WTC11 (cell line): ENCODE data around the gene EYS. TPM values are rescaled to one million over a fixed set of nuclear protein-coding genes. Genes with fewer than 3 reads are reported as not detected.

ENCODE experiments used
- ATAC-seq: fragments of 200-7000 bp; cut with Tn5 transposase; 2 replicates; pipeline ENCODE4 v1.10.0; 2021; ENCODE audit warnings: mild to moderate bottlenecking, moderate library complexity
- CTCF ChIA-PET: fragments of 300-600 bp; sonication (Branson Sonifier 250); formaldehyde crosslinking; loops from one replicate; lab custom pipeline; 2021; ENCODE audit warnings: antibody characterized with exemption; lab: Charles Lee
- POLR2A ChIA-PET: fragments of 350-600 bp; sonication (Branson Sonifier 250); formaldehyde crosslinking; loops from one replicate; lab custom pipeline; 2021; ENCODE audit warnings: antibody characterized with exemption; lab: Charles Lee
- DNase-seq: peaks from one replicate; pipeline ENCODE4 v3.0.0; 2021; ENCODE audit warnings: low spot score
- H3K27ac Mint-ChIP-seq: 2 replicates; pipeline ENCODE4 v1.8.0; 2021; ENCODE audit warnings: mixed read lengths
- H3K27me3 Mint-ChIP-seq: 2 replicates; pipeline ENCODE4 v1.8.0; 2021; ENCODE audit warnings: low read depth, mild to moderate bottlenecking, moderate library complexity, mixed read lengths
- H3K36me3 Mint-ChIP-seq: 2 replicates; pipeline ENCODE4 v1.8.0; 2021; ENCODE audit warnings: mixed read lengths
- H3K4me1 Mint-ChIP-seq: 2 replicates; pipeline ENCODE4 v1.8.0; 2022; ENCODE audit warnings: mixed read lengths
- H3K4me3 Mint-ChIP-seq: 2 replicates; pipeline ENCODE4 v1.8.0; 2021; ENCODE audit warnings: mild to moderate bottlenecking, moderate library complexity, mixed read lengths
- H3K9me3 Mint-ChIP-seq: 2 replicates; pipeline ENCODE4 v1.8.0; 2021; ENCODE audit warnings: mixed read lengths
- ATF3 ChIP-seq: sonication (generic); formaldehyde crosslinking; conservative IDR thresholded peaks from 2 replicates; pipeline ENCODE4 v1.8.1; 2022; ENCODE audit warnings: mild to moderate bottlenecking, missing genetic modification reagents
- CTCF ChIP-seq: fragments of 200-600 bp; IDR thresholded peaks from 2 replicates; pipeline ENCODE4 v1.8.0; 2022; ENCODE audit warnings: antibody characterized with exemption
- ESRRA ChIP-seq: sonication (generic); formaldehyde crosslinking; IDR thresholded peaks from 2 replicates; pipeline ENCODE4 v1.8.1; 2022; ENCODE audit warnings: mild to moderate bottlenecking, missing genetic modification reagents, borderline replicate concordance
- ETV6 ChIP-seq: sonication (generic); formaldehyde crosslinking; IDR thresholded peaks from 2 replicates; pipeline ENCODE4 v1.8.1; 2022; ENCODE audit warnings: mild to moderate bottlenecking, missing genetic modification reagents
- FOXP1 ChIP-seq: sonication (generic); formaldehyde crosslinking; IDR thresholded peaks from 2 replicates; pipeline ENCODE4 v1.8.0; 2022; ENCODE audit warnings: missing genetic modification reagents, mild to moderate bottlenecking, moderate library complexity, borderline replicate concordance
- GABPB1 ChIP-seq: sonication (generic); formaldehyde crosslinking; IDR thresholded peaks from 2 replicates; pipeline ENCODE4 v1.8.1; 2023; ENCODE audit warnings: mild to moderate bottlenecking, missing genetic modification reagents
- JAZF1 ChIP-seq: fragments of 250-450 bp; sonication (Bioruptor Pico); IDR thresholded peaks from 2 replicates; pipeline ENCODE4 v1.9.0; 2021; ENCODE audit warnings: moderate library complexity, mild to moderate bottlenecking, inconsistent platforms
- KAT7 ChIP-seq: sonication (generic); formaldehyde crosslinking; IDR thresholded peaks from 2 replicates; pipeline ENCODE4 v1.8.1; 2023; ENCODE audit warnings: missing genetic modification reagents, mild to moderate bottlenecking, borderline replicate concordance
- MXD4 ChIP-seq: fragments of 250-450 bp; sonication (Bioruptor Pico); IDR thresholded peaks from 2 replicates; pipeline ENCODE4 v1.8.0; 2021; ENCODE audit warnings: mild to moderate bottlenecking, moderate library complexity, borderline replicate concordance
- NFE2L1 ChIP-seq: sonication (generic); formaldehyde crosslinking; IDR thresholded peaks from 2 replicates; pipeline ENCODE4 v1.8.1; 2023; ENCODE audit warnings: missing genetic modification reagents
- RELA ChIP-seq: sonication (generic); formaldehyde crosslinking; IDR thresholded peaks from 2 replicates; pipeline ENCODE4 v1.8.1; 2022; ENCODE audit warnings: missing genetic modification reagents, mild to moderate bottlenecking, borderline replicate concordance
- ZNF219 ChIP-seq: sonication (generic); formaldehyde crosslinking; IDR thresholded peaks from 2 replicates; pipeline ENCODE4 v1.8.0; 2023; ENCODE audit warnings: missing genetic modification reagents, mild to moderate bottlenecking, borderline replicate concordance
- ZNF232 ChIP-seq: sonication (generic); formaldehyde crosslinking; IDR thresholded peaks from 2 replicates; pipeline ENCODE4 v1.8.0; 2022; ENCODE audit warnings: mild to moderate bottlenecking, missing genetic modification reagents
- ZNF396 ChIP-seq: fragments of 250-450 bp; sonication (Bioruptor Pico); IDR thresholded peaks from 2 replicates; pipeline ENCODE4 v1.8.0; 2021; ENCODE audit warnings: mild to moderate bottlenecking, moderate library complexity, borderline replicate concordance
- ZNF416 ChIP-seq: fragments of 250-450 bp; sonication (Bioruptor Pico); IDR thresholded peaks from 2 replicates; pipeline ENCODE4 v1.9.0; 2021; ENCODE audit warnings: mild to moderate bottlenecking, inconsistent platforms
- ZNF512 ChIP-seq: sonication (generic); formaldehyde crosslinking; IDR thresholded peaks from 2 replicates; pipeline ENCODE4 v1.8.1; 2022; ENCODE audit warnings: missing genetic modification reagents, borderline replicate concordance
- total RNA-seq: library from RNA; stranded (reverse); gene quantifications from 3 replicates; pipeline ENCODE4 v1.2.3, GENCODE V29; 2021
- TF ChIP-seq, protein P1 (sequence below): sonication (generic); formaldehyde crosslinking; IDR thresholded peaks from 2 replicates; pipeline ENCODE4 v1.8.1; 2022; ENCODE audit warnings: low read depth, mild to moderate bottlenecking, moderate library complexity, missing genetic modification reagents, borderline replicate concordance
- TF ChIP-seq, protein P2 (sequence below): sonication (generic); formaldehyde crosslinking; IDR thresholded peaks from 2 replicates; pipeline ENCODE4 v1.8.0; 2022; ENCODE audit warnings: mild to moderate bottlenecking, missing genetic modification reagents
- TF ChIP-seq, protein P3 (sequence below): sonication (generic); formaldehyde crosslinking; IDR thresholded peaks from 2 replicates; pipeline ENCODE4 v1.8.0; 2023; ENCODE audit warnings: missing genetic modification reagents
- TF ChIP-seq, protein P4 (sequence below): sonication (generic); formaldehyde crosslinking; IDR thresholded peaks from 2 replicates; pipeline ENCODE4 v1.8.0; 2022; ENCODE audit warnings: mild to moderate bottlenecking, missing genetic modification reagents
- TF ChIP-seq, protein P5 (sequence below): fragments of 250-450 bp; sonication (Bioruptor Pico); IDR thresholded peaks from 2 replicates; pipeline ENCODE4 v1.9.0; 2021; ENCODE audit warnings: mild to moderate bottlenecking, borderline replicate concordance

Gene EYS
- total RNA-seq, 1 experiment from 2014 or later, result not detected

DNA sequence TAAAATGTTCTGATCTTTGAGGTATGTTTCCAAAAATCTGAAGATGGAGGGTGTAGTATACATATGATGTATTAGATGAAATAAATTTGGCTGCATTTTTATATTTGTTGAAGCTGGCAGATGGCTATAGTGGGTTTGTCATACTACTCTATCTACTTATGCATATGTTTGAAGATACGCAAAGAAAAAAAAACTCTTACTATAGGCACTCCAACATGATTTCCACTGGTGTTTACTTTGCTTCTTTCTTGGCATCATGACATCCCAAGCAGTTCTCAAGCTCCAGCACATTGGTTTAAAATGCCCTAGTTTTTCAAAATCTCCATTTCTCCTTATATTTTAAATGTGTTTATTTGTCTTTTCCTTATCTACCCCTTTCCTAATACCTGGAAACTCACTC, 1359.6 kb downstream of the EYS start (continued):
- TF ChIP-seq ZNF232 (CRISPR knock-in tag), result no peak

- no peak overlapping the region for H3K4me3 Mint-ChIP-seq
- peaks cover 12% of the 10 kb centered on the region for H3K4me1 Mint-ChIP-seq
- no peak for DNase-seq
- H3K36me3 Mint-ChIP-seq, result peaks cover 49% of the 10 kb centered on the region
- CTCF ChIA-PET, result no interaction called here
- TF ChIP-seq ETV6 (CRISPR knock-in tag) (no peak), ESRRA (CRISPR knock-in tag) (no peak), ATF3 (no peak), RELA (CRISPR knock-in tag) (no peak), MXD4 (CRISPR knock-in tag) (no peak), ZNF219 (CRISPR knock-in tag) (no peak), KAT7 (CRISPR knock-in tag) (no peak), GABPB1 (CRISPR knock-in tag) (no peak), ZNF416 (CRISPR knock-in tag) (no peak), NFE2L1 (CRISPR knock-in tag) (no peak), FOXP1 (no peak), ZNF396 (CRISPR knock-in tag) (no peak), ZNF232 (CRISPR knock-in tag) (no peak)
- TF ChIP-seq, protein P1, sequence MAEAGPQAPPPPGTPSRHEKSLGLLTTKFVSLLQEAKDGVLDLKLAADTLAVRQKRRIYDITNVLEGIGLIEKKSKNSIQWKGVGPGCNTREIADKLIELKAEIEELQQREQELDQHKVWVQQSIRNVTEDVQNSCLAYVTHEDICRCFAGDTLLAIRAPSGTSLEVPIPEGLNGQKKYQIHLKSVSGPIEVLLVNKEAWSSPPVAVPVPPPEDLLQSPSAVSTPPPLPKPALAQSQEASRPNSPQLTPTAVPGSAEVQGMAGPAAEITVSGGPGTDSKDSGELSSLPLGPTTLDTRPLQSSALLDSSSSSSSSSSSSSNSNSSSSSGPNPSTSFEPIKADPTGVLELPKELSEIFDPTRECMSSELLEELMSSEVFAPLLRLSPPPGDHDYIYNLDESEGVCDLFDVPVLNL, result no peak
- TF ChIP-seq, protein P2, sequence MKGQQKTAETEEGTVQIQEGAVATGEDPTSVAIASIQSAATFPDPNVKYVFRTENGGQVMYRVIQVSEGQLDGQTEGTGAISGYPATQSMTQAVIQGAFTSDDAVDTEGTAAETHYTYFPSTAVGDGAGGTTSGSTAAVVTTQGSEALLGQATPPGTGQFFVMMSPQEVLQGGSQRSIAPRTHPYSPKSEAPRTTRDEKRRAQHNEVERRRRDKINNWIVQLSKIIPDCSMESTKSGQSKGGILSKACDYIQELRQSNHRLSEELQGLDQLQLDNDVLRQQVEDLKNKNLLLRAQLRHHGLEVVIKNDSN (CRISPR knock-in tag), result no peak
- TF ChIP-seq, protein P3, sequence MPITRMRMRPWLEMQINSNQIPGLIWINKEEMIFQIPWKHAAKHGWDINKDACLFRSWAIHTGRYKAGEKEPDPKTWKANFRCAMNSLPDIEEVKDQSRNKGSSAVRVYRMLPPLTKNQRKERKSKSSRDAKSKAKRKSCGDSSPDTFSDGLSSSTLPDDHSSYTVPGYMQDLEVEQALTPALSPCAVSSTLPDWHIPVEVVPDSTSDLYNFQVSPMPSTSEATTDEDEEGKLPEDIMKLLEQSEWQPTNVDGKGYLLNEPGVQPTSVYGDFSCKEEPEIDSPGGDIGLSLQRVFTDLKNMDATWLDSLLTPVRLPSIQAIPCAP, result no peak
- H3K9me3 Mint-ChIP-seq, result peaks cover 78% of the 10 kb centered on the region
- POLR2A ChIA-PET, result no interaction called here
- ATAC-seq, result no peak
- peaks cover 4% of the 10 kb centered on the region; the same call in 1 of the 2 replicates for H3K27me3 Mint-ChIP-seq
- H3K27ac Mint-ChIP-seq, result no peak overlapping the region
Observed at GRCh38 chr6:64335195-64335594, 1371.8 kb downstream of the EYS start.

GRCh38 chr6:64334636-64335035, 1372.4 kb downstream of the EYS start:
- peaks cover 73% of the 10 kb centered on the region for H3K9me3 Mint-ChIP-seq
- ATAC-seq (no peak), DNase-seq (no peak)
- POLR2A ChIA-PET, result no interaction called here
- peaks cover 4% of the 10 kb centered on the region; the same call in 1 of the 2 replicates for H3K27me3 Mint-ChIP-seq
- CTCF ChIA-PET, result no interaction called here
- peaks cover 45% of the 10 kb centered on the region for H3K36me3 Mint-ChIP-seq
- peaks cover 12% of the 10 kb centered on the region for H3K4me1 Mint-ChIP-seq
- H3K27ac Mint-ChIP-seq, result no peak overlapping the region
- no peak overlapping the region for H3K4me3 Mint-ChIP-seq
- TF ChIP-seq, protein P4, sequence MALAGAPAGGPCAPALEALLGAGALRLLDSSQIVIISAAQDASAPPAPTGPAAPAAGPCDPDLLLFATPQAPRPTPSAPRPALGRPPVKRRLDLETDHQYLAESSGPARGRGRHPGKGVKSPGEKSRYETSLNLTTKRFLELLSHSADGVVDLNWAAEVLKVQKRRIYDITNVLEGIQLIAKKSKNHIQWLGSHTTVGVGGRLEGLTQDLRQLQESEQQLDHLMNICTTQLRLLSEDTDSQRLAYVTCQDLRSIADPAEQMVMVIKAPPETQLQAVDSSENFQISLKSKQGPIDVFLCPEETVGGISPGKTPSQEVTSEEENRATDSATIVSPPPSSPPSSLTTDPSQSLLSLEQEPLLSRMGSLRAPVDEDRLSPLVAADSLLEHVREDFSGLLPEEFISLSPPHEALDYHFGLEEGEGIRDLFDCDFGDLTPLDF, result no peak
- TF ChIP-seq, protein P1, result no peak
- TF ChIP-seq, protein P5, sequence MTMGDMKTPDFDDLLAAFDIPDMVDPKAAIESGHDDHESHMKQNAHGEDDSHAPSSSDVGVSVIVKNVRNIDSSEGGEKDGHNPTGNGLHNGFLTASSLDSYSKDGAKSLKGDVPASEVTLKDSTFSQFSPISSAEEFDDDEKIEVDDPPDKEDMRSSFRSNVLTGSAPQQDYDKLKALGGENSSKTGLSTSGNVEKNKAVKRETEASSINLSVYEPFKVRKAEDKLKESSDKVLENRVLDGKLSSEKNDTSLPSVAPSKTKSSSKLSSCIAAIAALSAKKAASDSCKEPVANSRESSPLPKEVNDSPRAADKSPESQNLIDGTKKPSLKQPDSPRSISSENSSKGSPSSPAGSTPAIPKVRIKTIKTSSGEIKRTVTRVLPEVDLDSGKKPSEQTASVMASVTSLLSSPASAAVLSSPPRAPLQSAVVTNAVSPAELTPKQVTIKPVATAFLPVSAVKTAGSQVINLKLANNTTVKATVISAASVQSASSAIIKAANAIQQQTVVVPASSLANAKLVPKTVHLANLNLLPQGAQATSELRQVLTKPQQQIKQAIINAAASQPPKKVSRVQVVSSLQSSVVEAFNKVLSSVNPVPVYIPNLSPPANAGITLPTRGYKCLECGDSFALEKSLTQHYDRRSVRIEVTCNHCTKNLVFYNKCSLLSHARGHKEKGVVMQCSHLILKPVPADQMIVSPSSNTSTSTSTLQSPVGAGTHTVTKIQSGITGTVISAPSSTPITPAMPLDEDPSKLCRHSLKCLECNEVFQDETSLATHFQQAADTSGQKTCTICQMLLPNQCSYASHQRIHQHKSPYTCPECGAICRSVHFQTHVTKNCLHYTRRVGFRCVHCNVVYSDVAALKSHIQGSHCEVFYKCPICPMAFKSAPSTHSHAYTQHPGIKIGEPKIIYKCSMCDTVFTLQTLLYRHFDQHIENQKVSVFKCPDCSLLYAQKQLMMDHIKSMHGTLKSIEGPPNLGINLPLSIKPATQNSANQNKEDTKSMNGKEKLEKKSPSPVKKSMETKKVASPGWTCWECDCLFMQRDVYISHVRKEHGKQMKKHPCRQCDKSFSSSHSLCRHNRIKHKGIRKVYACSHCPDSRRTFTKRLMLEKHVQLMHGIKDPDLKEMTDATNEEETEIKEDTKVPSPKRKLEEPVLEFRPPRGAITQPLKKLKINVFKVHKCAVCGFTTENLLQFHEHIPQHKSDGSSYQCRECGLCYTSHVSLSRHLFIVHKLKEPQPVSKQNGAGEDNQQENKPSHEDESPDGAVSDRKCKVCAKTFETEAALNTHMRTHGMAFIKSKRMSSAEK, result no peak
- no peak for TF ChIP-seq ZNF396 (CRISPR knock-in tag)
- TF ChIP-seq CTCF, result no peak
- TF ChIP-seq ZNF512 (CRISPR knock-in tag), result no peak
- TF ChIP-seq JAZF1, result no peak
